ENCODE results near the gene ANXA8. TPM values are rescaled to one million over a fixed set of nuclear protein-coding genes. Genes with fewer than 3 reads are reported as not detected.
"Not testable (repeated sequence)": the region's sequence is repeated elsewhere in the genome, so short reads cannot be mapped to it uniquely, and the experiment has no call there.

ANXA8 gene
- total RNA-seq, 1 experiment from 2014 or later, result 0.72 TPM

DNA sequence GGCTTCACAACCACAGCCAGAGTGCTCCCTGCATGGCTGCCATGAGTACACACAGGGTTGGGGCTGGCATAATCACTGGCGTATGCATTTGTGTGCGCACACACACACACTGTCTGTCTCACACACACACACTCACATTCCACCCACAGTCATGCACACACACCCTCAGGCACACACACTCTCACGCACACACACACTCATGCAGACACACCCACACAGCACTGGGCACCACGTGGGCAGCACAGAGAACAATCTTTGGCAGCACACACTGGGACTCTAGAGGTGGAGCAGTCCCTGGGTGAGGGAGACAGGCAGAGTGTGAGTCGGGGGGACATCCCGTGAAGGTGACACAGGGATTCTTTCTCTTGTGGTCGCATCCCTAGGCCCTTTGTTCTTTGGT lies 10.4 kb downstream of the ANXA8 start:
- DNase-seq (ENCODE audit: low read depth, low spot score); ATAC-seq; CTCF ChIA-PET; H3K27me3 ChIP-seq (ENCODE audit: control insufficient read depth, insufficient read depth, low read length); POLR2A ChIA-PET; in situ Hi-C loops (cut with HindIII; ENCODE audit: low pct_unique_long_range_greater_than_20kb, low sequenced_read_pairs); intact Hi-C loops (cut with micrococcal nuclease; ENCODE audit: unreplicated experiment); H3K27ac ChIP-seq (ENCODE audit: low read length); H3K4me3 ChIP-seq (ENCODE audit: low read depth in 2 of 2, low read length in 2 of 2); H3K4me1 ChIP-seq (ENCODE audit: control insufficient read depth, insufficient read depth, low read length); BruUV-seq (replicated peaks); H3K36me3 ChIP-seq (ENCODE audit: control insufficient read depth, insufficient read depth, low read length); H3K9me3 ChIP-seq (ENCODE audit: control insufficient read depth, insufficient read depth, low read depth, low read length): not testable (repeated sequence)

DNA sequence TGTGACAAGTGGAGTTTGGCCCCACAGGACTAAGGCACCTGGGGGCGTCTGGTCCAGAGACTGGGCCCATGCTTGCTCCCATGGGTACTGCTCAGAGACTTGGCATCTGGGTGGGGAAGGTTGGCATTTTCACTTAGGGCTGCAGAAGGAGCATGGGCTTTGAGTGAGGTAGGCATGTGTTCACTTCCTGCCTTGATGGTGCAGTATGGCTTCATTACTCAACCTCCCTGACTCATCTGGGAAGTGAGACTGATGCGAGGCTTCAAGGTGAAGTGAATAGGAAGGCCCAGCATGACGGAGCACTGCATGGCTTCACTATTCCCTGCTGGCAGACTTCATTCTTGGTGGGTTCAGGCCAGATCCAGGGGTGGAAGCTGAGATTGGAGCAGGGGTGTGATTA lies 11.3 kb downstream of the ANXA8 start:
- CTCF ChIA-PET; H3K36me3 ChIP-seq (ENCODE audit: control insufficient read depth, insufficient read depth, low read length); BruUV-seq (replicated peaks); intact Hi-C loops (cut with micrococcal nuclease; ENCODE audit: unreplicated experiment); POLR2A ChIA-PET; H3K9me3 ChIP-seq (ENCODE audit: control insufficient read depth, insufficient read depth, low read depth, low read length); in situ Hi-C loops (cut with HindIII; ENCODE audit: low pct_unique_long_range_greater_than_20kb, low sequenced_read_pairs); DNase-seq (ENCODE audit: low read depth, low spot score); H3K4me3 ChIP-seq (ENCODE audit: low read depth in 2 of 2, low read length in 2 of 2); H3K4me1 ChIP-seq (ENCODE audit: control insufficient read depth, insufficient read depth, low read length); H3K27me3 ChIP-seq (ENCODE audit: control insufficient read depth, insufficient read depth, low read length); H3K27ac ChIP-seq (ENCODE audit: low read length): not testable (repeated sequence)
- ATAC-seq, result peak; percentile 9; the same call in 1 of the 2 replicates

DNA sequence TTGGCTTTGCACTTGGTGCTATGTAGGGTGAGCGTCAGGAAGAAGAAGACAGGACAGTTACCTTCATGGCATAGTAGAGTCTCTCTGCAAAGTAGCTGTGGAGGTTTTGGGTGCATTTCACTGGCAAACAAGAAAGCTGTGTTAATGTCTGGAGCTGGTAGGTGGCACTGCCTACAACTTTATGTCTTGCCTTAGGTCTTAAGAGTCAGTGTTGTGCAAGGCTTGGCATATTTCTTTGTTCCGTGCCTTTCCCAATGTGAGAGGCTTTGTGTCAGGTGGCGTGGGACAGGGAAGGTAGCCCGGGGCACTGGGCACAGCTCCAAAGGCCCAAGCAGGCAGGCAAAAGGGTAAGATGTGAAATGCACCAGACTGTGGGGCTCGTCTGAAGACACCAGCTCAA lies 11.8 kb downstream of the ANXA8 start:
- H3K27me3 ChIP-seq (ENCODE audit: control insufficient read depth, insufficient read depth, low read length); H3K27ac ChIP-seq (ENCODE audit: low read length); DNase-seq (ENCODE audit: low read depth, low spot score); H3K9me3 ChIP-seq (ENCODE audit: control insufficient read depth, insufficient read depth, low read depth, low read length); POLR2A ChIA-PET; in situ Hi-C loops (cut with HindIII; ENCODE audit: low pct_unique_long_range_greater_than_20kb, low sequenced_read_pairs); H3K4me3 ChIP-seq (ENCODE audit: low read depth in 2 of 2, low read length in 2 of 2); CTCF ChIA-PET; intact Hi-C loops (cut with micrococcal nuclease; ENCODE audit: unreplicated experiment); H3K4me1 ChIP-seq (ENCODE audit: control insufficient read depth, insufficient read depth, low read length); BruUV-seq (replicated peaks); H3K36me3 ChIP-seq (ENCODE audit: control insufficient read depth, insufficient read depth, low read length): not testable (repeated sequence)
- ATAC-seq, result peak; percentile 31; the same call in 1 of the 2 replicates

GRCh38 chr10:47468731-47469528 lies 15.0 kb downstream of the ANXA8 start:
- CTCF ChIA-PET, result not testable (repeated sequence)

GRCh38 chr10:47467957-47468356 lies 16.0 kb downstream of the ANXA8 start:
- H3K4me3 ChIP-seq (ENCODE audit: low read depth in 2 of 2, low read length in 2 of 2); H3K9me3 ChIP-seq (ENCODE audit: control insufficient read depth, insufficient read depth, low read depth, low read length); in situ Hi-C loops (cut with HindIII; ENCODE audit: low pct_unique_long_range_greater_than_20kb, low sequenced_read_pairs); H3K4me1 ChIP-seq (ENCODE audit: control insufficient read depth, insufficient read depth, low read length); H3K27me3 ChIP-seq (ENCODE audit: control insufficient read depth, insufficient read depth, low read length); CTCF ChIA-PET; H3K36me3 ChIP-seq (ENCODE audit: control insufficient read depth, insufficient read depth, low read length); ATAC-seq; BruUV-seq (replicated peaks); H3K27ac ChIP-seq (ENCODE audit: low read length); POLR2A ChIA-PET; intact Hi-C loops (cut with micrococcal nuclease; ENCODE audit: unreplicated experiment); DNase-seq (ENCODE audit: low read depth, low spot score): not testable (repeated sequence)

More at GRCh38 chr10:47468731-47469528, 15.0 kb downstream of the ANXA8 start:
- H3K36me3 ChIP-seq (ENCODE audit: control insufficient read depth, insufficient read depth, low read length); H3K27me3 ChIP-seq (ENCODE audit: control insufficient read depth, insufficient read depth, low read length); H3K4me1 ChIP-seq (ENCODE audit: control insufficient read depth, insufficient read depth, low read length); POLR2A ChIA-PET; ATAC-seq; BruUV-seq (replicated peaks); in situ Hi-C loops (cut with HindIII; ENCODE audit: low pct_unique_long_range_greater_than_20kb, low sequenced_read_pairs); intact Hi-C loops (cut with micrococcal nuclease; ENCODE audit: unreplicated experiment); DNase-seq (ENCODE audit: low read depth, low spot score); H3K4me3 ChIP-seq (ENCODE audit: low read depth in 2 of 2, low read length in 2 of 2); H3K9me3 ChIP-seq (ENCODE audit: control insufficient read depth, insufficient read depth, low read depth, low read length); H3K27ac ChIP-seq (ENCODE audit: low read length): not testable (repeated sequence)

- H3K27me3 ChIP-seq (ENCODE audit: control insufficient read depth, insufficient read depth, low read length); H3K4me3 ChIP-seq (ENCODE audit: low read depth in 2 of 2, low read length in 2 of 2); CTCF ChIA-PET; H3K36me3 ChIP-seq (ENCODE audit: control insufficient read depth, insufficient read depth, low read length); intact Hi-C loops (cut with micrococcal nuclease; ENCODE audit: unreplicated experiment); ATAC-seq; DNase-seq (ENCODE audit: low read depth, low spot score); H3K27ac ChIP-seq (ENCODE audit: low read length); in situ Hi-C loops (cut with HindIII; ENCODE audit: low pct_unique_long_range_greater_than_20kb, low sequenced_read_pairs); H3K4me1 ChIP-seq (ENCODE audit: control insufficient read depth, insufficient read depth, low read length); H3K9me3 ChIP-seq (ENCODE audit: control insufficient read depth, insufficient read depth, low read depth, low read length); POLR2A ChIA-PET; BruUV-seq (replicated peaks): not testable (repeated sequence)
These were observed 16.5 kb downstream of the ANXA8 start for GRCh38 chr10:47467458-47467857.

GRCh38 chr10:47465216-47465917 lies 18.5 kb downstream of the ANXA8 start:
- BruUV-seq (replicated peaks); H3K4me3 ChIP-seq (ENCODE audit: low read depth in 2 of 2, low read length in 2 of 2); H3K4me1 ChIP-seq (ENCODE audit: control insufficient read depth, insufficient read depth, low read length); H3K36me3 ChIP-seq (ENCODE audit: control insufficient read depth, insufficient read depth, low read length); DNase-seq (ENCODE audit: low read depth, low spot score); H3K27me3 ChIP-seq (ENCODE audit: control insufficient read depth, insufficient read depth, low read length); in situ Hi-C loops (cut with HindIII; ENCODE audit: low pct_unique_long_range_greater_than_20kb, low sequenced_read_pairs); H3K9me3 ChIP-seq (ENCODE audit: control insufficient read depth, insufficient read depth, low read depth, low read length); CTCF ChIA-PET; ATAC-seq; H3K27ac ChIP-seq (ENCODE audit: low read length); intact Hi-C loops (cut with micrococcal nuclease; ENCODE audit: unreplicated experiment); POLR2A ChIA-PET: not testable (repeated sequence)

All from Panc1 (cell line).